Midbrain (tissue), 1 donor: ENCODE data around the gene TIMM8B.
"Not testable (repeated sequence)": the region's sequence is repeated elsewhere in the genome, so short reads cannot be mapped to it uniquely, and the experiment has no call there.

Experiments
- DNase-seq: peaks from one replicate; lab custom pipeline; 2025; lab: John Stamatoyannopoulos, UW

Gene TIMM8B

GRCh38 chr11:112086422-112087191, at the start of gene TIMM8B, which contains the start of gene SDHD:
TIMM8B (minus strand) TSS chr11:112086756; CDS start chr11:112086723, 33 bp downstream.
SDHD (plus strand) TSS chr11:112086873; CDS start chr11:112086908, 35 bp downstream.
- peak; percentile 97 for DNase-seq

- no peak for DNase-seq
These were observed 47.9 kb upstream of the TIMM8B start for GRCh38 chr11:112134473-112134872.

GRCh38 chr11:112132737-112133136, 46.2 kb upstream of the TIMM8B start:
- DNase-seq, result no peak

GRCh38 chr11:112129656-112130055, 43.1 kb upstream of the TIMM8B start:
- peak; percentile 37 for DNase-seq

GRCh38 chr11:112128483-112129121, 42.0 kb upstream of the TIMM8B start:
- DNase-seq, result no peak

- no peak for DNase-seq
These were observed 40.5 kb upstream of the TIMM8B start for GRCh38 chr11:112127056-112127455.

GRCh38 chr11:112123129-112123528, 36.6 kb upstream of the TIMM8B start:
- DNase-seq, result no peak

GRCh38 chr11:112121981-112122615, 35.5 kb upstream of the TIMM8B start:
- DNase-seq, result no peak

GRCh38 chr11:112118176-112118575, 31.6 kb upstream of the TIMM8B start:
- no peak for DNase-seq

- no peak for DNase-seq
These were observed 28.8 kb upstream of the TIMM8B start for GRCh38 chr11:112115386-112115785.

GRCh38 chr11:112114460-112114859, 27.9 kb upstream of the TIMM8B start:
- no peak for DNase-seq

GRCh38 chr11:112113539-112114457, 27.2 kb upstream of the TIMM8B start:
- peak; percentile 73 for DNase-seq

- DNase-seq, result no peak
These were observed 19.5 kb upstream of the TIMM8B start for GRCh38 chr11:112106070-112106469.

GRCh38 chr11:112103446-112103845, 16.9 kb upstream of the TIMM8B start:
- no peak for DNase-seq

GRCh38 chr11:112100462-112100861, 13.9 kb upstream of the TIMM8B start:
- no peak for DNase-seq

- no peak for DNase-seq
These were observed 11.4 kb upstream of the TIMM8B start for GRCh38 chr11:112097734-112098528.

GRCh38 chr11:112096194-112096593, 9.6 kb upstream of the TIMM8B start:
- DNase-seq, result no peak

GRCh38 chr11:112095302-112095701, 8.7 kb upstream of the TIMM8B start:
- DNase-seq, result not testable (repeated sequence)

- DNase-seq, result no peak
These were observed 656 bp upstream of the TIMM8B start for GRCh38 chr11:112087212-112087611.

- DNase-seq, result no peak
These were observed 634 bp downstream of the TIMM8B start for GRCh38 chr11:112085822-112086421.

GRCh38 chr11:112082729-112083128, 3.8 kb downstream of the TIMM8B start:
- no peak for DNase-seq
